ENCODE measurements around the gene SEMA6D.

DNA sequence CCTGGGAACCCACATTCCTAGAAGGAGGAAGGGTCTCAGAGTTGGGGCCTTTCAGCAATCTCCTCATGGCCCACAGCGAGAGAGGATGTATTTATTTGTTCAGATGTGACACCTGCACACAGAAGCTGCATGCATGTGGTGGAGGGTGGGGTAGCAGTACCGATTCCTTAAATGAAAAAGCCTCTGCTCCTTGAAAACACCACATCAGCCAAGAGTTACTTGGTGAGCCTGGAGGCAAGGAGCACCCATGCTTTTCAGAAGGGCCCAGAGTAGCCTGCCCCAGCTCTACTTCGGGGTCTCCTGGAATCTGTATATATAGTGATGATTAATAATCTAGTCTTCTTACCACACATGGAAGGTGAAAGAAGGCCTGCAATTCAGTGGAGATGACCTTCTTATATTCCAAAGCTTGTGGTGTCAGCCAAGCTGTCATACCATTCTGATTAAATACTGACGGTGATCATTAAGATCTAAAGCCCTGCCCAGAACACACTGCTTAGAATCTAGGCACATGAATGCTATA lies 33.5 kb downstream of the SEMA6D start:
- TF ChIP-seq, protein P1, sequence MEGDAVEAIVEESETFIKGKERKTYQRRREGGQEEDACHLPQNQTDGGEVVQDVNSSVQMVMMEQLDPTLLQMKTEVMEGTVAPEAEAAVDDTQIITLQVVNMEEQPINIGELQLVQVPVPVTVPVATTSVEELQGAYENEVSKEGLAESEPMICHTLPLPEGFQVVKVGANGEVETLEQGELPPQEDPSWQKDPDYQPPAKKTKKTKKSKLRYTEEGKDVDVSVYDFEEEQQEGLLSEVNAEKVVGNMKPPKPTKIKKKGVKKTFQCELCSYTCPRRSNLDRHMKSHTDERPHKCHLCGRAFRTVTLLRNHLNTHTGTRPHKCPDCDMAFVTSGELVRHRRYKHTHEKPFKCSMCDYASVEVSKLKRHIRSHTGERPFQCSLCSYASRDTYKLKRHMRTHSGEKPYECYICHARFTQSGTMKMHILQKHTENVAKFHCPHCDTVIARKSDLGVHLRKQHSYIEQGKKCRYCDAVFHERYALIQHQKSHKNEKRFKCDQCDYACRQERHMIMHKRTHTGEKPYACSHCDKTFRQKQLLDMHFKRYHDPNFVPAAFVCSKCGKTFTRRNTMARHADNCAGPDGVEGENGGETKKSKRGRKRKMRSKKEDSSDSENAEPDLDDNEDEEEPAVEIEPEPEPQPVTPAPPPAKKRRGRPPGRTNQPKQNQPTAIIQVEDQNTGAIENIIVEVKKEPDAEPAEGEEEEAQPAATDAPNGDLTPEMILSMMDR (IDR thresholded peaks at IDR 0.05): no peak
- TF ChIP-seq POLR2A (IDR thresholded peaks at IDR 0.05) (no peak), EP300 (IDR thresholded peaks at IDR 0.05) (no peak), POLR2AphosphoS5 (IDR thresholded peaks at IDR 0.05) (no peak)

All from suprapubic skin (tissue), 4 donors.